ENCODE results near the gene SCYGR1.
"Not testable (repeated sequence)": the region's sequence is repeated elsewhere in the genome, so short reads cannot be mapped to it uniquely, and the experiment has no call there.

Gene SCYGR1

DNA sequence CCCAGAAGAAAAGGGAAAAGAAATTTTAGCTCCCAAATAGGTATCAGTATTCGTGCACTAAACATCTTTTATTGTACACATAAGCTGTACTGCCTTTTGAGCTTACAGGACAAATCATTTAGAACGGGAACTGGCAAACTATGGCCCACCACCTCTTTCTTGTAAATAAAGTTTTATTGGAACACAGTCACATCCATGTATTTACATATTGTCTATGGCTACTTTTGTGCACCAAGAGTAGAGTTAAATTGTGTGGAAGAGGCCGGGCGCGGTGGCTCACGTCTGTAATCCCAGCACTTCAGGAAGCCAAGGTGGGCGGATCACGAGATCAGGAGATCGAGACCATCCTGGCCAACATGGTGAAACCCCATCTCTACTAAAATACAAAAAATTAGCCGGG is 14.4 kb downstream of the SCYGR1 start:
- H3K4me3 ChIP-seq (replicated peaks; ENCODE audit: low read depth, low read length) = no peak overlapping the region
- no peak for DNase-seq (ENCODE audit: extremely low read depth, low read depth)
- TF ChIP-seq, protein P1, sequence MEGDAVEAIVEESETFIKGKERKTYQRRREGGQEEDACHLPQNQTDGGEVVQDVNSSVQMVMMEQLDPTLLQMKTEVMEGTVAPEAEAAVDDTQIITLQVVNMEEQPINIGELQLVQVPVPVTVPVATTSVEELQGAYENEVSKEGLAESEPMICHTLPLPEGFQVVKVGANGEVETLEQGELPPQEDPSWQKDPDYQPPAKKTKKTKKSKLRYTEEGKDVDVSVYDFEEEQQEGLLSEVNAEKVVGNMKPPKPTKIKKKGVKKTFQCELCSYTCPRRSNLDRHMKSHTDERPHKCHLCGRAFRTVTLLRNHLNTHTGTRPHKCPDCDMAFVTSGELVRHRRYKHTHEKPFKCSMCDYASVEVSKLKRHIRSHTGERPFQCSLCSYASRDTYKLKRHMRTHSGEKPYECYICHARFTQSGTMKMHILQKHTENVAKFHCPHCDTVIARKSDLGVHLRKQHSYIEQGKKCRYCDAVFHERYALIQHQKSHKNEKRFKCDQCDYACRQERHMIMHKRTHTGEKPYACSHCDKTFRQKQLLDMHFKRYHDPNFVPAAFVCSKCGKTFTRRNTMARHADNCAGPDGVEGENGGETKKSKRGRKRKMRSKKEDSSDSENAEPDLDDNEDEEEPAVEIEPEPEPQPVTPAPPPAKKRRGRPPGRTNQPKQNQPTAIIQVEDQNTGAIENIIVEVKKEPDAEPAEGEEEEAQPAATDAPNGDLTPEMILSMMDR (IDR thresholded peaks at IDR 0.05; ENCODE audit: low read depth, low read length, missing control alignments) = no peak

- TF ChIP-seq, protein P1 (IDR thresholded peaks at IDR 0.05; ENCODE audit: low read depth, low read length, missing control alignments) = no peak
- DNase-seq (ENCODE audit: extremely low read depth, low read depth) = no peak
- no peak overlapping the region for H3K4me3 ChIP-seq (replicated peaks; ENCODE audit: low read depth, low read length)
Observed at GRCh38 chr2:227370791-227371312, 16.9 kb downstream of the SCYGR1 start.

- TF ChIP-seq, protein P1 (IDR thresholded peaks at IDR 0.05; ENCODE audit: low read depth, low read length, missing control alignments) = no peak
- no peak overlapping the region for H3K4me3 ChIP-seq (replicated peaks; ENCODE audit: low read depth, low read length)
- no peak for DNase-seq (ENCODE audit: extremely low read depth, low read depth)
Observed at GRCh38 chr2:227370092-227370491, 17.7 kb downstream of the SCYGR1 start.

DNA sequence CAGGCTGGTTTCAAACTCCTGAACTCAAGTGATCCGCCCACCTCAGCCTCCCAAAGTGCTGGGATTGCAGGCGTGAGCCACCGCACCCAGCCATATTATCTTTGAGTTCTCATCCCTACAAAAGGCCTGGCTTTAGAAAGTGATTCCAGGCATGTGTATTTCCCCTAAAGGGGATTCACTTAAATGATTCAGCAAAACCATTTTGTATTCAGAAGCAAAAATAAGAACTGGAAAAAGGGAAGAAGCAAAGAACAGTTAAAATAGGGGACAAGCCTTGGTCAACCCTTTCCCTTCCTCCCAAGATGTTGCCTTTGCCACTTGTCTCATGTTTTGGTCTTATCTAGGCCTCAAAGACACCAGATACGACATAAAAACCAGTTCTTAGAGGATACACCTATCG is 19.2 kb downstream of the SCYGR1 start:
- H3K4me3 ChIP-seq (replicated peaks; ENCODE audit: low read depth, low read length) = no peak overlapping the region
- TF ChIP-seq, protein P1 (IDR thresholded peaks at IDR 0.05; ENCODE audit: low read depth, low read length, missing control alignments) = no peak
- no peak for DNase-seq (ENCODE audit: extremely low read depth, low read depth)

DNA sequence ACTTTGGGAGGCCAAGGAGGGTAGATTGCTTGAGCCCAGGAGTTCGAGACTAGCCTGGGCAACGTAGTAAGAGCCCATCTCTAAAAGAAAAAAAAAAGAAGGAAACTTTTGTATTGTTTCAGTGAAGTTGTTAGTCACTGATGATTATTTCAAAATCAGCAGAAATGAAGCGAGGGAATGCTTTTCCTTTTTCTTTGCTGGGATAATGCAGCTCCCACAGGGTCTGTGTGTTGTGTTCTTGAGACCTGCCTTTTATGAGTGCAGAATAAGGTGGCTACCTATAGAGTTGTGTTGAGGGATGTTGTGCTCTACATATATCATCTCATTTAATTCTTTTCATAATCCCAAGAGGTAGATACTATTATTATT is 20.3 kb downstream of the SCYGR1 start:
- TF ChIP-seq, protein P1 (IDR thresholded peaks at IDR 0.05; ENCODE audit: low read depth, low read length, missing control alignments) = no peak
- DNase-seq (ENCODE audit: extremely low read depth, low read depth) = no peak
- H3K4me3 ChIP-seq (replicated peaks; ENCODE audit: low read depth, low read length) = no peak overlapping the region

- no peak for DNase-seq (ENCODE audit: extremely low read depth, low read depth)
- H3K4me3 ChIP-seq (replicated peaks; ENCODE audit: low read depth, low read length) = no peak overlapping the region
- TF ChIP-seq, protein P1 (IDR thresholded peaks at IDR 0.05; ENCODE audit: low read depth, low read length, missing control alignments) = no peak
Observed at GRCh38 chr2:227366769-227367426, 20.9 kb downstream of the SCYGR1 start.

- DNase-seq (ENCODE audit: extremely low read depth, low read depth) = no peak
- H3K4me3 ChIP-seq (replicated peaks; ENCODE audit: low read depth, low read length) = no peak overlapping the region
- TF ChIP-seq, protein P1 (IDR thresholded peaks at IDR 0.05; ENCODE audit: low read depth, low read length, missing control alignments) = no peak
Observed at GRCh38 chr2:227365833-227366232, 21.9 kb downstream of the SCYGR1 start.

- not testable (repeated sequence) for DNase-seq (ENCODE audit: extremely low read depth, low read depth); H3K4me3 ChIP-seq (replicated peaks; ENCODE audit: low read depth, low read length)
Observed at GRCh38 chr2:227364585-227365263, 23.0 kb downstream of the SCYGR1 start.
